Endodermal cell (in vitro differentiated cells): ENCODE measurements around the gene FBXO46. TPM values are rescaled to one million over a fixed set of nuclear protein-coding genes. Genes with fewer than 3 reads are reported as not detected.
A peak's percentile ranks its signal among the peaks of the same experiment; 100 is the strongest.

Experiments
- DNase-seq: peaks from one replicate; pipeline ENCODE4 v3.0.0-alpha.2; 2017
- H3K27ac ChIP-seq: 2 replicates; pipeline ENCODE4 v1.5.1; 2013; ENCODE audit warnings: mild to moderate bottlenecking, low read depth, low read length, moderate library complexity
- H3K27me3 ChIP-seq: 2 replicates; pipeline ENCODE4 v1.6.1; 2013; ENCODE audit warnings: mild to moderate bottlenecking, low read length, moderate library complexity; ENCODE audit not compliant: insufficient read depth, control insufficient read depth, poor library complexity, severe bottlenecking
- H3K36me3 ChIP-seq: 2 replicates; pipeline ENCODE4 v1.7.0; 2013; ENCODE audit warnings: mild to moderate bottlenecking, low read length, moderate library complexity; ENCODE audit not compliant: control insufficient read depth, insufficient read depth
- H3K4me1 ChIP-seq: one replicate; pipeline ENCODE4 v1.7.0; 2013; ENCODE audit warnings: low read length; ENCODE audit not compliant: control insufficient read depth, insufficient read depth
- H3K4me3 ChIP-seq: 2 replicates; pipeline ENCODE4 v1.5.1; 2013; ENCODE audit warnings: mild to moderate bottlenecking, low read length, moderate library complexity
- H3K9ac ChIP-seq: 2 replicates; pipeline ENCODE4 v1.6.1; 2013; ENCODE audit warnings: mild to moderate bottlenecking, low read length, moderate library complexity; ENCODE audit not compliant: poor library complexity, severe bottlenecking; ENCODE audit errors: extremely low read depth
- H3K9me3 ChIP-seq: 2 replicates; pipeline ENCODE4 v1.6.1; 2013; ENCODE audit warnings: mild to moderate bottlenecking, low read length, moderate library complexity; ENCODE audit not compliant: control insufficient read depth
- H3K27ac Mint-ChIP-seq: 2 replicates; pipeline ENCODE4 v1.8.0; 2020; ENCODE audit warnings: mixed read lengths
- H3K27me3 Mint-ChIP-seq: 2 replicates; pipeline ENCODE4 v1.8.0; 2021; ENCODE audit warnings: mild to moderate bottlenecking, mixed read lengths; ENCODE audit not compliant: insufficient read depth
- H3K36me3 Mint-ChIP-seq: 2 replicates; pipeline ENCODE4 v1.8.0; 2020; ENCODE audit warnings: low read depth, mixed read lengths
- H3K4me1 Mint-ChIP-seq: 2 replicates; pipeline ENCODE4 v1.8.0; 2020; ENCODE audit warnings: mixed read lengths
- H3K4me3 Mint-ChIP-seq: 2 replicates; pipeline ENCODE4 v1.8.0; 2020; ENCODE audit warnings: mild to moderate bottlenecking, moderate library complexity, mixed read lengths
- H3K9me3 Mint-ChIP-seq: 2 replicates; pipeline ENCODE4 v1.8.0; 2020; ENCODE audit warnings: mild to moderate bottlenecking, mixed read lengths
- WGBS, 2 experiments: methylation state at CpG; one replicate each; pipeline versions ENCODE4 v1.1.5 to v1.1.7; 2013; ENCODE audit warnings: missing lambda C conversion rate in 2 of 2, mixed read lengths in 1 of 2; ENCODE audit not compliant: insufficient coverage in 1 of 2, insufficient read length in 1 of 2; 5-methylcytosine and 5-hydroxymethylcytosine counted together
- total RNA-seq, 2 donors: library from RNA; stranded (reverse); fragmentation: NEBNext Ultra II Directional in 1 of 2; extraction: Animal tissue kit (Norgen Biotek cat#: 25700) in 1 of 2; gene quantifications; 2 replicates in 1 of 2; 3 replicates in 1 of 2; pipeline ENCODE4 v1.2.1, GENCODE V29; 2021
- TF ChIP-seq, protein P1 (sequence below): fragments of 200-600 bp; sonication (generic); conservative IDR thresholded peaks from 2 replicates; pipeline ENCODE4 v1.5.0; 2021; ENCODE audit warnings: antibody characterized with exemption, mild to moderate bottlenecking

The FBXO46 gene
- total RNA-seq, 2 donors from 2014 or later: 36.5 to 42.8 TPM

GRCh38 chr19:45701676-45702075 is 29.0 kb downstream of the FBXO46 start:
- WGBS, 2 experiments: 91 to 96% methylated on average over 6 to 7 of the region's 7 CpGs
- no peak overlapping the region for H3K27ac ChIP-seq
- Mint-ChIP-seq H3K27me3 (no peaks in the 10 kb centered on the region), H3K4me3 (no peak overlapping the region), H3K9me3 (peaks cover 1% of the 10 kb centered on the region), H3K36me3 (peaks cover 36% of the 10 kb centered on the region), H3K4me1 (no peaks in the 10 kb centered on the region), H3K27ac (no peak overlapping the region)
- no peaks in the 10 kb centered on the region for H3K4me1 ChIP-seq
- H3K9me3 ChIP-seq: no peaks in the 10 kb centered on the region
- H3K36me3 ChIP-seq: peaks cover 38% of the 10 kb centered on the region
- H3K4me3 ChIP-seq: no peak overlapping the region
- DNase-seq: no peak
- no peak overlapping the region for H3K9ac ChIP-seq
- TF ChIP-seq, protein P1, sequence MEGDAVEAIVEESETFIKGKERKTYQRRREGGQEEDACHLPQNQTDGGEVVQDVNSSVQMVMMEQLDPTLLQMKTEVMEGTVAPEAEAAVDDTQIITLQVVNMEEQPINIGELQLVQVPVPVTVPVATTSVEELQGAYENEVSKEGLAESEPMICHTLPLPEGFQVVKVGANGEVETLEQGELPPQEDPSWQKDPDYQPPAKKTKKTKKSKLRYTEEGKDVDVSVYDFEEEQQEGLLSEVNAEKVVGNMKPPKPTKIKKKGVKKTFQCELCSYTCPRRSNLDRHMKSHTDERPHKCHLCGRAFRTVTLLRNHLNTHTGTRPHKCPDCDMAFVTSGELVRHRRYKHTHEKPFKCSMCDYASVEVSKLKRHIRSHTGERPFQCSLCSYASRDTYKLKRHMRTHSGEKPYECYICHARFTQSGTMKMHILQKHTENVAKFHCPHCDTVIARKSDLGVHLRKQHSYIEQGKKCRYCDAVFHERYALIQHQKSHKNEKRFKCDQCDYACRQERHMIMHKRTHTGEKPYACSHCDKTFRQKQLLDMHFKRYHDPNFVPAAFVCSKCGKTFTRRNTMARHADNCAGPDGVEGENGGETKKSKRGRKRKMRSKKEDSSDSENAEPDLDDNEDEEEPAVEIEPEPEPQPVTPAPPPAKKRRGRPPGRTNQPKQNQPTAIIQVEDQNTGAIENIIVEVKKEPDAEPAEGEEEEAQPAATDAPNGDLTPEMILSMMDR: no peak
- H3K27me3 ChIP-seq: no peaks in the 10 kb centered on the region

DNA sequence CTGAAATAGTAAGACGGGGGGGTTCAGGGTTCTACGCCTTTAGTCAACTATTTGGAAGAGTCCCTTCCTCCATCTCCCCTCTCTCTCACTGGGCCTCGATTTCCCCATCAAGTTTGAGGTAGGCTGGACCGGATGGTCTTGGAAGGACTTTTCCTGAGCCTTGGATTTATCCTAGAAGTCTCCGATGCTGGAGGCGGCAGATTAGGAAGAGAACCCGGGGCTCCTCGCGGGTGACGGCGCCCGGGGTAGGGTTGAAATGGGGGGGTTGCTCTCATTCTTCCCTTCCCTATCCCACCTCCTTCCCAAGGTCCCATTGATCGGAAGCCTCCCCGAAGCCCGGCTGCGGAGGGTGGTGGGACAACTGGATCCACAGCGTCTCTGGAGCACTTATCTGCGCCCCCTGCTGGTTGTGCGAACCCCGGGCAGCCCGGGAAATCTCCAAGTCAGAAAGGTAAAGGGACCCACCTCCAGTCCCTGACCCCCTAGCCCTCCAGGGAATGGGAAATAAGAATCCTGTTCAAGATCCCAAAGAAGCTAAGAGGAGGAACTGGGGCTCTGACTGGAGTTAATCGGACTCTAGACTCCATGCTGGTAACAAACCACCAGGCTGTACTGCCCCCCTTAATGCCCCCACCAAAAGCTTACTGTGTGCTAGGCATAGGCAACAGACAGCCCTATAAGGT is 37.4 kb downstream of the FBXO46 start:
- Mint-ChIP-seq H3K27ac (peak overlapping the region; percentile 93), H3K4me3 (peak overlapping the region; percentile 93), H3K36me3 (peaks cover 37% of the 10 kb centered on the region), H3K9me3 (no peaks in the 10 kb centered on the region), H3K4me1 (no peaks in the 10 kb centered on the region), H3K27me3 (no peaks in the 10 kb centered on the region)
- peak; percentile 95 for DNase-seq
- Histone ChIP-seq H3K36me3 (peaks cover 38% of the 10 kb centered on the region), H3K9ac (peak overlapping the region; percentile 79), H3K4me3 (peak overlapping the region; percentile 95), H3K9me3 (no peaks in the 10 kb centered on the region), H3K27me3 (no peaks in the 10 kb centered on the region), H3K4me1 (no peaks in the 10 kb centered on the region), H3K27ac (peak overlapping the region; percentile 50)
- TF ChIP-seq, protein P1: peak; percentile 92
- 0 to 2% methylated on average over 10 to 16 of the region's 22 CpGs for WGBS, 2 experiments

DNA sequence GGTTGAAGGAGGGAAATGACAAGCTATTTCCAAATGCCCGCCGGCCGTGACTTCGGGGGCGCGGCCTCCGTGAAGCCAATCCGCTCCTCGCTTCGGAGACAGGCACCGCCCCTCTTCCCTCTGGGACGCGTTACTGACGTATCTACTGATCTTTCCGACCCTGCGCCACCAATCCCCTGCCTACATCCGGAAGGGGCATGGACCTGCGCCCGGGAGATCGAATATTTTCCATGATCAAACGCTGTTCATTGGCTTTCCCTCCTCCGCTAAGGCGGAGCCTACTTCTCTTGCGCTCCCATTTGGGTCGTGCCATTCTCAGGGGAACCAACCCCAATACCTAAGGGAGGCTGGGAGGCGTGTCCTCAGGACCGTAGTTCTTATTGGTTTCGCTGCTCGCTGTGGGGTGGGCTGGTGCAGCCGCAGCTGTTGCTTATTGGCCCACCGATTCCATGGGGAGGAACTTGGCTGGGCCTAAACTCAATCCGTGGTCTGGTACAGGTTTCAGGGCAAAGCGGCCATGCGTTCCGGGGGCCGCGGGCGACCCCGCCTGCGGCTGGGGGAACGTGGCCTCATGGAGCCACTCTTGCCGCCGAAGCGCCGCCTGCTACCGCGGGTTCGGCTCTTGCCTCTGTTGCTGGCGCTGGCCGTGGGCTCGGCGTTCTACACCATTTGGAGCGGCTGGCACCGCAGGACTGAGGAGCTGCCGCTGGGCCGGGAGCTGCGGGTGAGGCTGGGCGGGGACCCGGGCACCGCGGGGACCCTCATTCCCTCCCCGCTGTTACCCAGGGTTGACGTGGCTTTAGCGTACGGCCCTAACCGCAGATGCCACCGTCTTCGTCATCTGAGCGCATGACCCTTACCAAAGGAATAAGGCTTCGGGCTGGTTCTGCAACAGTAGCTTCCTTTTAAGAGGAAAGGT is 38.2 kb downstream of the FBXO46 start, which contains the start of gene QPCTL:
QPCTL (plus strand) TSS at position 480 of the 919 bp plus-strand sequence; CDS start at position 518, 38 bp downstream.
- Histone ChIP-seq H3K9me3 (no peaks in the 10 kb centered on the region), H3K4me3 (peak within 1 kb of the TSS; percentile 95), H3K4me1 (no peaks in the 10 kb centered on the region), H3K27ac (peak within 1 kb of the TSS; percentile 84), H3K27me3 (no peaks in the 10 kb centered on the region), H3K9ac (peak within 1 kb of the TSS; percentile 88), H3K36me3 (peaks cover 38% of the 10 kb centered on the region)
- no peaks in the 10 kb centered on the region for H3K4me1 Mint-ChIP-seq
- H3K9me3 Mint-ChIP-seq: no peaks in the 10 kb centered on the region
- TF ChIP-seq, protein P1: no peak
- H3K27ac Mint-ChIP-seq: peak within 1 kb of the TSS; percentile 99
- no peaks in the 10 kb centered on the region for H3K27me3 Mint-ChIP-seq
- 0% methylated on average over 47 to 70 of the region's 70 CpGs for WGBS, 2 experiments
- H3K36me3 Mint-ChIP-seq: peaks cover 42% of the 10 kb centered on the region
- peak within 1 kb of the TSS; percentile 93 for H3K4me3 Mint-ChIP-seq
- DNase-seq: peak; percentile 99
